DMS114 treated with DMSO at 0.1 percent for 48 hours (cell line): ENCODE measurements around the gene ARMH1.
"Not testable (repeated sequence)": the region's sequence is repeated elsewhere in the genome, so short reads cannot be mapped to it uniquely, and the experiment has no call there.

Experiments
- DNase-seq: peaks from one replicate; lab custom pipeline; 2025; ENCODE audit not compliant: unreplicated experiment; lab: John Stamatoyannopoulos, UW

Gene ARMH1

DNA sequence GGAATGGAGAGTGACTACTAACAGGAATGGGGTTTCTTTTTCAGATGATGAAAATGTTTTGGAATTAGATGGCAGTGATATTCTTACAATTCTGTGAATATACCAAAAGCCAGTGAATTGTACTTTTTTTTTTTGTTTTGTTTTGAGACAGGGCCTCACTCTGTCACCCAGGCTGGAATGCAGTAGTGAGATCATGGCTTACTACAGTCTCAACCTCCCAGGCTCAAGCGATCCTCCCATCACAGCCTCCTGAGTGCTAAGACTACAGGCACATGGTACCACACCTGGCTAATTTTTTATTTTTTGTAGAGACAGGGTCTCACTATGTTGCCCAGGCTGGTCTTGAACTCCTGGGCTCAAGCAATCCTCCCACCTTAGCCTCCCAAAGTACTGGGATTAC, 7.8 kb upstream of the ARMH1 start:
- DNase-seq = not testable (repeated sequence)

- DNase-seq = no peak
These were observed 3.5 kb upstream of the ARMH1 start for GRCh38 chr1:44670751-44671640.

DNA sequence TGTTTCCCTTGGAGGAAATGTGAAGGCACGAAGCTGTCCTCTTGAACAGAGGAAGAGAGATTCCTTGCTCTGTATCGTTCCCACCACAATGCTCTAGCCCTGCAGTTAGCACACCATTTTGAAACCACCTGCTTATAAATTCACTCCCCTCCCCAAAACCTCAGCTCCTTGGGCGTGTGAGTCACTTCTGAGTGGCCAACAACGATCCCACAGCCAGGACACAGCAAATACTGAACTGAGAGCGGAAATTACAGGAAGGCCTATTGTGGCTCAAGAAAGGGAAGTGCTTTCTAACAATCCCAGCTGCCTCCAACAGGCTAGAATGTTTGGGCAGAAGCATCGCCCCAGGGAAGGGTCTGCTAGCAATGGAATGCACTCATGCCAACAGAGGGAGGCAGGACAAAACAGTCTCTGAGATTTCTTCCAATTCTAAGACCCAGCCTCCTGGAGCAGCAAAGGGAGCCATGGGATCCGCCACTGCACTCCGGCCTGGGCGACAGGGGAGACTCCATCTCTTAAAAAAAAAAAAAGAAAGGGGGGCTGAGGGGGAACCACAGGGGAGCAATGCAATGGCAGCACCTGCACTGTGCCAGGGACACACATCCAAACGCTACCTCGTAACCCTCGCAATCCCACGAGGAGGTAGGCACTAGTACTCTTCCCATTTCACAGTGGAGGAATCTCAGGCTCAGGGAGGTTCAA, 2.1 kb upstream of the ARMH1 start:
- no peak for DNase-seq

GRCh38 chr1:44672961-44673674, 1.4 kb upstream of the ARMH1 start:
- DNase-seq = no peak

DNA sequence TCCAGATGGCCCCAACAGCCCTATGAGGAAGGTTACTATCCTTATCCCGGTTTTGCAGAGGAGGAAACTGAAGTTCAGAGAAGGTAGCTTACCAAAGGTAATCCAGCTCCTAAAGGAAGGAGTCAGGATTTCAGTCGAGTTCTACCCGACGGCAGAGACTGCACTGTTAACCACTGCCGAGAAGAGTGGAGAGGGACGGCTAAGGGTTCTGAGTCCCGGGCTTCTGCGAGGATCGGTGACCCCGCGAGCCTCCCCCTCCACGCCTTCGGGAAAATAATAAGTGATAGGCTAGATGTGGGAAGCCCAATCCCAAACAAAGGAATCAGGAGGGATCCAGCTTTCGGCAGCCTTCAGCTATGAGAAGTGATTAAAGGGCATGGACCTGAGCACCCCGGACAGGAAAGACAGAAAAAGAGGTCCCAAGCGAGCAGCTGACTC, 820 bp upstream of the ARMH1 start:
- DNase-seq = no peak

DNA sequence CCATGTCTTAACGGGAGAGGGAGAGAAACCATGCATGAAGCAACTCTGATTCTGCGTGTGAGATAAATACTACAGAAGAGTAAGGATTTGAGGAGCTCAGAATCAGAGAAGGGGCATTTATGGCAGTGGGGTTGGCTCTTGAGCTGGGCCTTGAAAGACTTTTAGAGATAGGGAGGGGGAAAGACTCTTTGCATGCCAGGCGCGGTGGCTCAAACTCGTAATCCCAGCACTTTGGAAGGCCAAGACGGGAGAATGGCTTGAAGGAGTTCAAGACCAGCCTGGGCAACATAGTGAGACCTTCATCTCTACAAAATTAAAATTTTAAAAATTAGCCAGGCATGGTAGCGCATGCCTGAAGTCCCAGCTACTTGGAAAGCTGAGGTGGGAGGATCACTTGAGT, 672 bp downstream of the ARMH1 start:
- DNase-seq = no peak

DNA sequence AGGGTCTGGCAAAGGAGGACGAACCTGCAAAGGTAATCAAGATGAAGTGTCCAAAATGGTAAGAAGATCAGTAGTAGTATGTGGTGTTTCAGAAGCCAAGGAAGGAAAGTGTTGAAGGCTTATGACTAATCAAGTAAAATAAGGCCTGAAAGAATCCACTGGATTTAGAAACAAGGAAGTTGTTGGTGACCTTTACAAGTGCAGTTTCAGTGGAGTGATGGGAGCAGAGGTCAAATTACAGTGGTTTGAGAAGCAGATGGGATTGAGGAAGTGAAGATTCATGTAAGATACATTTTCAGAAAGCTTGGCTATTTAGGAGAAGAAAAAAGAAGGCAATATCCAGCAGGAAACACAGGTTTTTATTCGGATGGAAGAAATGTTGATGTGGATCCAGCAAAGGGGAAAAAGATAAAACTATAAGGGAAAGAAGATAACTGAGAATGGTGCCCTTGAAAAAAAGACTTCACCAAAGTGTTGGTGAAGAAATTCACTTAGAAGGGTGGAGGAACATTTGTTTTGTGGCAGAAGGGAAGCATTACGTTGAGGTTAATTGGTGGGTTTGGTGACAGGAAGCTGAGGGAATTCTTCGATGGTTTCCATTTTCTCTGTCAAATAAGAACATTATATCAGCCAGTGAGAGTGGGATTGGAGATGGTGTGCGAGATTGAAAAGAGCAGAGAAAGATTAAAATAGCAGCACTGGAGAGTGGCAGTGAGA, 2.1 kb downstream of the ARMH1 start:
- no peak for DNase-seq

DNA sequence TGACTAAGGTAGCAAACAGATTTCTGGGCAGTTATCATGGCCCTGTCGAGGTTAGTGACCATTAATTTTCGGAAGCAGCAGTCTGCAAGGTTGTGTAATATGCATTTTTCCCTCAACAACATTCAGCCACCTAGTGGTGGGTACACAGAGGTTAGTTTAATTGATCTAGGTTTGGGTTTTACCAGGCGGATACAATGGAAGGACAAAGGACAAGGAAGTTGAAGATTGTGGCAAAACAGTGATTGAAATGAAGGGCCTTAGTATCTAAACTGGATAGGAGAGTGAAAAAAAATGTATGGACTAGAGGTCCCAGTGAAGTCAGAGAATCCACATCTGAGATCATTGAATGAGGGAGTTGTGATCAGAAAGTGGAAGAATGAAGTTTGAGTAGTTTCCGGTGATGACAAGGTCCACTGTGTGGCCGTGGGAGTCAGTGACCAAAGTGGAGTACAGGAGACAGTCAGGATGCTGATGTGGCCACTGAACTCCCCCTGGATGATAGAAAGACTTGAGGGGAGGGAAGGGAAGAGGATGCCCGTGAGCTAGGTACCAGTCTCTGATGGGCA, 2.8 kb downstream of the ARMH1 start:
- DNase-seq = peak; percentile 22

DNA sequence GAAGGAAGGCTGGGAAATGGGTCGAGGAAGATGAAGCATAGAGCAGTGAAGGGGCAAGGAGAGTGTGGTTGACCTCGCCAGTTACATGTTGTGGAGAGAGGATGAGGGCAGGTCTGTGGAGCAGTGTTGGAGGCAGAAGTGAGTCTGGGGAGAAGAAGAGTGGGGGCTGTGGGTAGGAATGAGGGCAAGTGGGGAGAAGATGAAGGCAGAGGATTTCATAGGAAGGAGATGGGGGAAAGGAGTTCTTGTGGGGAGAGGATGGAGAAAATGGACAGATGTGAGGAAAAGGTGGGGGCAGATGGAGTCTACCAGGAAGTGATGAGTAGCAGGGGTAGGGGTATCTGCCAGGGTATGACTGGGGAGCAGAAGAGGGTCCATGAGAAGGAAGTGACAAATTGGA, 3.6 kb downstream of the ARMH1 start:
- no peak for DNase-seq

DNA sequence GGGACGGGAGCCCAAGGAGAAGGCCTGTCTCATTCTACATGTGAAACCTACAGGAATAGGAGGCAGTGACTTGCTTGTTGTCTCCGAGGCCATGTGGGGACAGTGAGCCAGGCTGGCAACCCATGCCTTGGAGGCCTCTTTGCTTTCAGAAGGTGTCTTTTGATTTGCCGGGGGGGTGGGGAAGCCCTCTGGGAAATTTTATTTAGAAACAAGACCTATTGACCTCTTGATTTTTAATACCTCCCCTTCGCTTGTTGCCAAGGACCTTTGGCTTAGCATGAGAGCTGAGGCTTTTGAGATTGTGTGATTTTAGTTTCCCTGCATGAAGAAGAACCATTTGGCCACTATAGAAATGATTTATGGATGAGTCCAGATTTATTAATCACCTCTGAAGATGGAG, 4.1 kb downstream of the ARMH1 start:
- no peak for DNase-seq

- DNase-seq = no peak
These were observed 5.0 kb downstream of the ARMH1 start for GRCh38 chr1:44679468-44679867.

- no peak for DNase-seq
These were observed 7.7 kb downstream of the ARMH1 start for GRCh38 chr1:44681905-44682882.

GRCh38 chr1:44682883-44683265, 8.4 kb downstream of the ARMH1 start:
- no peak for DNase-seq

DNA sequence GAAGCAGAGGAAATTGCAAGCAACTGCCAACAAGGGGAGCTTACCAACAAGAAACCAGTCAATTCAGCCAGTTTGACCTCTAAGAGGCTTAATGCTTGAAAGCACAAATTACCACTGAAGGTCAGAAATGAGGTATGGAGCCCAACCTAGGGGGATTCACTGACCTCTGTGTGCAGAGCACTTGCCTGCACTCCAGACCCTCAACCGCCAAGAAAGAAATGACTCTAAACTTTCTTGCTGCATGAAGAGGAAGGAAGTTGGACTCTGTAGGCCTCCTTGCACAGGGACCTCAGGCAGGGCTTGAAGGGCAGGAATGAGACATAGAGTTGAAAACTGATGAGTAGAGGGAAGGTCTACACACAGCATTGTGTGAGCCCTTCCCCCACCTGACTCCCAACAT, 10.0 kb downstream of the ARMH1 start:
- DNase-seq = no peak

DNA sequence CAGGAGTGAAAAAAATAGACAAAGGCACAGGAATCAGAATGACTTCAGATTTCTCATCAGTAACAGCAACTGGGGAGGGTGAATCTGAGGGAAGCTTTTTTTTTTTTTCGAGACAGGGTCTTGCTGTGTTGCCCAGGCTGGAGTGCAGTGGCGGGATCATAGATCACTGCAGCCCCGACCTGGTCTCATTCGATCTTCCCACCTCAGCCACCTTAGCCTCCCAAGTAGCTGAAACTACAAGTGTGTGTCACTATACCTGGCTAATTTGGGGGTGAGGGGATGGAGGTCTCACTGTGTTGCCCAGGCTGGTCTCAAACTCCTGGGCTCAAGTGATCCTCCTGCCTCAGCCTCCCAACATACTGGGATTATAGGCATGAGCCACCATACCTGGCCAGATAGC, 10.7 kb downstream of the ARMH1 start:
- DNase-seq = no peak

DNA sequence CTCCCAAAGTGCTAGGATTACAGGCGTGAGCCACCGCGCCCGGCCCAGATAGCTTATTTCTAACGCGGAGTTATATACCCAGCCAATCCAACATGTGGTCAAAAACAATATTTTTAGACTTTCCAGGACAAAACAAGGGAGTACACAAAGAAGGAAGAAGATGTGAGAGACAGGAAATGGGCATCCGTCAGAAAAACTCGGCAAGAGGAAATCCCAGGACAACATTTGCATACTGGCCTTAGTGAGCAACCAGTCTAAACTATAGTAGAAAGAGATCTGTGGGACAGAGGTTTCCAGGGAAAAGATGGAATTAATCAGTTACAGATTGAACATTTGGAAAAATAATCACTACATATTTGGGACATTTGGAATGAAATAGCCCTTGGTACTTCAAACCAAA, 11.4 kb downstream of the ARMH1 start:
- no peak for DNase-seq

DNA sequence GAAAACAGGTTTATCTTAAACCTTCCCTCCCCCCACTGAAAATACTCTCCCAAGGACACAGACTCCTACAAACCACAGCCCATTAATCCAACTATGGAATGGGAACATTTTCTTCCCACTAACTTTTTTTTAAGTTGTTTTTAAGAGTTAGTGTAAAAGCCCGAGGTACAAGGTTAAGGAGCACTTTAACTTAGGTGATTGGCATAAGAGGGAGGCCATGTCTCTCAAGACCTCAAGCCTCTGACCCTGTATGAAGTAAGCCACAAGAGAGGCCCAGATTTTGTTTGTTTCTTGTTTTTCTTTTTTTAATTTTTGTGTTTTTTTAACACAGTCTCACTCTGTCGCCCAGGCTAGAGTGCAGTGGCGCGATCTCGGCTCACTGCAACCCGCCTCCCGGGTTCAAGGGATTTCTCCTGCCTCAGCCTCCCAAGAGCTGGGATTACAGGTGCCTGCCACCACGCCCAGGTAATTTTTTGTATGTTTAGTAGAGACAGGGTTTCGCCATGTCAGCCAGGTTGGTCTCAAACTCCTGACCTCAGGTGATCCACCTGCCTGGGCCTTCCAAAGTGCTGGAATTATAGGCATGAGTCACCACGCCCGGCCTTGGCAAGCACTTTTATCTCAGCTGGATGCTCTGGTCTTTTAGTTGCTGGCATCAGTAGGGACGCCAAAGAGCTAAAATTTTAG, 14.4 kb downstream of the ARMH1 start:
- DNase-seq = no peak

DNA sequence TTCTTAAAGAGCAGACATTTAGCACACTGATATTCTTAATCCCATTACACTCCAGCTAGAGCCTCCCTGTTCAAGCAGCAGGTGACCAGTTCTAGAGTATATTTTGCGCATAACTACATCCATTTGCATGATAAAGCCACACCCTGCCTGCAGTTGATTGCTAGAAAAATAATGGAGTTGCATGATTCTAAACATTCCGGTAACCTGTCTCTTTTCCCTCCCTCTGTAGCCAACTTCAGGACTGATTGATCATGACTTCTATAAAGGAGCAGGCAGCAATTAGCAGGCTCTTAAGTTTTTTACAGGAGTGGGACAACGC, 14.9 kb downstream of the ARMH1 start:
- DNase-seq = no peak

GRCh38 chr1:44693159-44693558, 18.6 kb downstream of the ARMH1 start:
- DNase-seq = no peak
